GM21528 (cell line): Measurements from ENCODE around the gene PPM1B.
A peak's percentile ranks its signal among the peaks of the same experiment; 100 is the strongest.
"Not testable (repeated sequence)": the region's sequence is repeated elsewhere in the genome, so short reads cannot be mapped to it uniquely, and the experiment has no call there.

Experiments used
- ATAC-seq: cut with Tn5 transposase; IDR thresholded peaks from one replicate; pipeline ENCODE4 v1.9.1; 2021; ENCODE audit warnings: mild to moderate bottlenecking, moderate library complexity; ENCODE audit not compliant: unreplicated experiment, low FRiP score

PPM1B gene

GRCh38 chr2:44195714-44196113 is 27.0 kb downstream of the PPM1B start:
- no peak for ATAC-seq

GRCh38 chr2:44197816-44198215 is 29.1 kb downstream of the PPM1B start:
- no peak for ATAC-seq

GRCh38 chr2:44200011-44200410 is 31.3 kb downstream of the PPM1B start:
- ATAC-seq: no peak

- no peak for ATAC-seq
These were observed 32.1 kb downstream of the PPM1B start for GRCh38 chr2:44200759-44201158.

- no peak for ATAC-seq
These were observed 33.0 kb downstream of the PPM1B start for GRCh38 chr2:44201648-44202165.

GRCh38 chr2:44203542-44203941 is 34.9 kb downstream of the PPM1B start:
- no peak for ATAC-seq

GRCh38 chr2:44205169-44205568 is 36.5 kb downstream of the PPM1B start:
- ATAC-seq: no peak

- ATAC-seq: no peak
These were observed 38.4 kb downstream of the PPM1B start for GRCh38 chr2:44207102-44207501.

- not testable (repeated sequence) for ATAC-seq
These were observed 39.0 kb downstream of the PPM1B start for GRCh38 chr2:44207648-44208047.

- no peak for ATAC-seq
These were observed 41.7 kb downstream of the PPM1B start for GRCh38 chr2:44210362-44210761.

- ATAC-seq: no peak
These were observed 42.5 kb downstream of the PPM1B start for GRCh38 chr2:44211183-44211582.

- no peak for ATAC-seq
These were observed 43.6 kb downstream of the PPM1B start for GRCh38 chr2:44212302-44212701.

GRCh38 chr2:44215827-44216226 is 47.2 kb downstream of the PPM1B start:
- no peak for ATAC-seq

- ATAC-seq: no peak
These were observed 50.1 kb downstream of the PPM1B start for GRCh38 chr2:44218771-44219170.

GRCh38 chr2:44226753-44227152 is 58.1 kb downstream of the PPM1B start:
- no peak for ATAC-seq

- no peak for ATAC-seq
These were observed 61.7 kb downstream of the PPM1B start for GRCh38 chr2:44230378-44230777.

- no peak for ATAC-seq
These were observed 64.9 kb downstream of the PPM1B start for GRCh38 chr2:44233450-44234128.

- ATAC-seq: peak; percentile 57
These were observed 68.5 kb downstream of the PPM1B start for GRCh38 chr2:44237221-44237620.

- ATAC-seq: no peak
These were observed 74.2 kb downstream of the PPM1B start for GRCh38 chr2:44242904-44243303.

- no peak for ATAC-seq
These were observed 75.6 kb downstream of the PPM1B start for GRCh38 chr2:44244135-44244871.

- no peak for ATAC-seq
These were observed 76.6 kb downstream of the PPM1B start for GRCh38 chr2:44245083-44245861.
